HEK293 (cell line): ENCODE data around the gene KIF3B.

ENCODE experiments used
- IKZF3 ChIP-seq: fragments of 450-650 bp; IDR thresholded peaks from 2 replicates; pipeline ENCODE4 v1.5.0; 2018; ENCODE audit warnings: missing biosample characterization, mild to moderate bottlenecking, missing genetic modification characterization, moderate library complexity
- OVOL3 ChIP-seq: fragments of 450-650 bp; formaldehyde crosslinking; IDR thresholded peaks from 2 replicates; pipeline ENCODE4 v1.5.1; 2016; ENCODE audit warnings: missing biosample characterization, missing genetic modification characterization
- SP7 ChIP-seq: fragments of 450-650 bp; formaldehyde crosslinking; IDR thresholded peaks from 2 replicates; pipeline ENCODE4 v1.5.1; 2016; ENCODE audit warnings: missing biosample characterization, missing genetic modification characterization
- ZBTB20 ChIP-seq: fragments of 450-650 bp; formaldehyde crosslinking; IDR thresholded peaks from 2 replicates; pipeline ENCODE4 v1.5.1; 2016; ENCODE audit warnings: missing biosample characterization, missing genetic modification characterization
- ZFHX2 ChIP-seq: fragments of 450-650 bp; formaldehyde crosslinking; conservative IDR thresholded peaks from 2 replicates; pipeline ENCODE4 v1.5.1; 2016; ENCODE audit warnings: missing biosample characterization, missing genetic modification characterization
- ZFP41 ChIP-seq: fragments of 450-650 bp; formaldehyde crosslinking; IDR thresholded peaks from 2 replicates; pipeline ENCODE4 v1.5.1; 2016; ENCODE audit warnings: missing biosample characterization, missing genetic modification characterization, borderline replicate concordance
- ZIC2 ChIP-seq: fragments of 450-650 bp; formaldehyde crosslinking; IDR thresholded peaks from 2 replicates; pipeline ENCODE4 v1.5.1; 2016; ENCODE audit warnings: missing biosample characterization, missing genetic modification characterization
- ZNF140 ChIP-seq: fragments of 450-650 bp; formaldehyde crosslinking; IDR thresholded peaks from 2 replicates; pipeline ENCODE4 v1.5.1; 2016; ENCODE audit warnings: missing biosample characterization, missing genetic modification characterization
- ZNF23 ChIP-seq: fragments of 450-650 bp; formaldehyde crosslinking; IDR thresholded peaks from 2 replicates; pipeline ENCODE4 v1.5.1; 2016; ENCODE audit warnings: missing biosample characterization, missing genetic modification characterization, borderline replicate concordance
- ZNF311 ChIP-seq: fragments of 450-650 bp; formaldehyde crosslinking; IDR thresholded peaks from 2 replicates; pipeline ENCODE4 v1.5.1; 2017; ENCODE audit warnings: missing biosample characterization, missing genetic modification characterization, borderline replicate concordance
- ZNF335 ChIP-seq: fragments of 450-650 bp; formaldehyde crosslinking; conservative IDR thresholded peaks from 2 replicates; pipeline ENCODE4 v1.5.1; 2016; ENCODE audit warnings: missing biosample characterization, missing genetic modification characterization
- ZNF341 ChIP-seq: fragments of 450-650 bp; formaldehyde crosslinking; IDR thresholded peaks from 2 replicates; pipeline ENCODE4; 2016; ENCODE audit warnings: low read depth, missing biosample characterization, missing genetic modification characterization
- ZNF530 ChIP-seq: fragments of 450-650 bp; formaldehyde crosslinking; IDR thresholded peaks from 2 replicates; pipeline ENCODE4 v1.5.1; 2016; ENCODE audit warnings: low read depth, missing biosample characterization, missing genetic modification characterization
- TF ChIP-seq, protein P1 (sequence below): fragments of 450-650 bp; formaldehyde crosslinking; IDR thresholded peaks from 2 replicates; pipeline ENCODE4 v1.5.1; 2016; ENCODE audit warnings: missing biosample characterization, missing genetic modification characterization, low read depth
- TF ChIP-seq, protein P2 (sequence below): fragments of 450-650 bp; formaldehyde crosslinking; IDR thresholded peaks from 2 replicates; pipeline ENCODE4 v1.5.1; 2016; ENCODE audit warnings: missing biosample characterization, missing genetic modification characterization
- TF ChIP-seq, protein P3 (sequence below): fragments of 450-650 bp; IDR thresholded peaks from 2 replicates; pipeline ENCODE4 v1.5.1; 2018; ENCODE audit warnings: missing biosample characterization, mild to moderate bottlenecking, missing genetic modification characterization
- TF ChIP-seq, protein P4 (sequence below): fragments of 450-650 bp; formaldehyde crosslinking; optimal IDR thresholded peaks from 2 replicates; pipeline ENCODE3; 2016; ENCODE audit warnings: missing biosample characterization, mild to moderate bottlenecking, missing genetic modification characterization
- TF ChIP-seq, protein P5 (sequence below): fragments of 450-650 bp; formaldehyde crosslinking; IDR thresholded peaks from 2 replicates; pipeline ENCODE4 v1.5.1; 2016; ENCODE audit warnings: missing biosample characterization, missing genetic modification characterization
- TF ChIP-seq, protein P6 (sequence below): fragments of 450-650 bp; formaldehyde crosslinking; IDR thresholded peaks from 2 replicates; pipeline ENCODE4 v1.5.1; 2016; ENCODE audit warnings: missing biosample characterization, missing genetic modification characterization
- TF ChIP-seq, protein P7 (sequence below): fragments of 450-650 bp; formaldehyde crosslinking; IDR thresholded peaks from 2 replicates; pipeline ENCODE4 v1.5.1; 2016; ENCODE audit warnings: missing biosample characterization, missing genetic modification characterization

Gene KIF3B

DNA sequence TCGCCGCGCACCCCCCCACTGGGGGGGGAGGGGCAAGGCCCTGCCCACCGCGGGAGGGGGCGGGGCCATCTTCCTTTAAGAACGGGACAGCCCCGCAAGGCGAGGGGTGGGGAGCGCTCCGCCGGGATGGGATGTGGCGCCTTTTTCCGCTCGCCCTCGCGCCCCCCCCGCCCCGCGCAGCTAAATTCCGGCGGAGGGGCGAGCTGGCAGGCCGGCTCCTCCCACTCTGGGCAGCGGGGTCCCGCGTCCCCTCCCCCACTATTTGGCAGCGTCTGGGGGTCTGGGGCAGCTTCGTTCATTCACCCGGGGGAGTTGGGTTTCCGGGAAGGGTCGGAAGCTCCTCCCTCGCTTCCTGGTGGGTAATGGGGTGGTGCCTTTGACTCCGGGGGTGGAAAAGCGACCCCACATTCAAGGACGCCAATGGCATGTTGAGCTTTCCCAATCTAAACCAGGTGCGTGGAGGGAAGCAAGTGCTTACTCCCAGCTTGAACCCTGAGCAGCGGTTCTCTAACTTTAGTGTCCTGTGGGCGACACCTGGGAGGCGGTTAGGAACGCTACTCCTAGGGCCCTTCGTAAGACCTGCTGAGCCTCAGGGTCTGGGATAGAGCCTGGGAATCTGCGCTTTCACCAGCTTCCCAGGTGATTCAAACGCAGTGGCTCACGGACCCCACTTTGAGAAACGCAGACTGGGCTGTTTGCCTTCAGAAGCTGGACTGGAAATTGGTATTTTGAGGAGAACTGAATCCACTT, 81.6 kb downstream of the KIF3B start (continued):
- TF ChIP-seq, protein P1, sequence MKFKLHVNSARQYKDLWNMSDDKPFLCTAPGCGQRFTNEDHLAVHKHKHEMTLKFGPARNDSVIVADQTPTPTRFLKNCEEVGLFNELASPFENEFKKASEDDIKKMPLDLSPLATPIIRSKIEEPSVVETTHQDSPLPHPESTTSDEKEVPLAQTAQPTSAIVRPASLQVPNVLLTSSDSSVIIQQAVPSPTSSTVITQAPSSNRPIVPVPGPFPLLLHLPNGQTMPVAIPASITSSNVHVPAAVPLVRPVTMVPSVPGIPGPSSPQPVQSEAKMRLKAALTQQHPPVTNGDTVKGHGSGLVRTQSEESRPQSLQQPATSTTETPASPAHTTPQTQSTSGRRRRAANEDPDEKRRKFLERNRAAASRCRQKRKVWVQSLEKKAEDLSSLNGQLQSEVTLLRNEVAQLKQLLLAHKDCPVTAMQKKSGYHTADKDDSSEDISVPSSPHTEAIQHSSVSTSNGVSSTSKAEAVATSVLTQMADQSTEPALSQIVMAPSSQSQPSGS, result no peak
- TF ChIP-seq, protein P2, sequence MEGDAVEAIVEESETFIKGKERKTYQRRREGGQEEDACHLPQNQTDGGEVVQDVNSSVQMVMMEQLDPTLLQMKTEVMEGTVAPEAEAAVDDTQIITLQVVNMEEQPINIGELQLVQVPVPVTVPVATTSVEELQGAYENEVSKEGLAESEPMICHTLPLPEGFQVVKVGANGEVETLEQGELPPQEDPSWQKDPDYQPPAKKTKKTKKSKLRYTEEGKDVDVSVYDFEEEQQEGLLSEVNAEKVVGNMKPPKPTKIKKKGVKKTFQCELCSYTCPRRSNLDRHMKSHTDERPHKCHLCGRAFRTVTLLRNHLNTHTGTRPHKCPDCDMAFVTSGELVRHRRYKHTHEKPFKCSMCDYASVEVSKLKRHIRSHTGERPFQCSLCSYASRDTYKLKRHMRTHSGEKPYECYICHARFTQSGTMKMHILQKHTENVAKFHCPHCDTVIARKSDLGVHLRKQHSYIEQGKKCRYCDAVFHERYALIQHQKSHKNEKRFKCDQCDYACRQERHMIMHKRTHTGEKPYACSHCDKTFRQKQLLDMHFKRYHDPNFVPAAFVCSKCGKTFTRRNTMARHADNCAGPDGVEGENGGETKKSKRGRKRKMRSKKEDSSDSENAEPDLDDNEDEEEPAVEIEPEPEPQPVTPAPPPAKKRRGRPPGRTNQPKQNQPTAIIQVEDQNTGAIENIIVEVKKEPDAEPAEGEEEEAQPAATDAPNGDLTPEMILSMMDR (tag by site-specific recombination), result no peak
- TF ChIP-seq SP7 (tag by site-specific recombination) (peak; percentile 51), ZNF530 (tag by site-specific recombination) (no peak), ZFHX2 (peak; percentile 80), ZNF335 (tag by site-specific recombination) (peak; percentile 86), ZBTB20 (tag by site-specific recombination) (peak; percentile 89), ZNF311 (tag by site-specific recombination) (no peak), ZNF23 (no peak), ZFP41 (tag by site-specific recombination) (no peak), IKZF3 (tag by site-specific recombination) (peak; percentile 74), ZNF341 (tag by site-specific recombination) (peak; percentile 80), ZIC2 (tag by site-specific recombination) (peak; percentile 69), ZNF140 (tag by site-specific recombination) (no peak), OVOL3 (tag by site-specific recombination) (no peak)
- TF ChIP-seq, protein P3, sequence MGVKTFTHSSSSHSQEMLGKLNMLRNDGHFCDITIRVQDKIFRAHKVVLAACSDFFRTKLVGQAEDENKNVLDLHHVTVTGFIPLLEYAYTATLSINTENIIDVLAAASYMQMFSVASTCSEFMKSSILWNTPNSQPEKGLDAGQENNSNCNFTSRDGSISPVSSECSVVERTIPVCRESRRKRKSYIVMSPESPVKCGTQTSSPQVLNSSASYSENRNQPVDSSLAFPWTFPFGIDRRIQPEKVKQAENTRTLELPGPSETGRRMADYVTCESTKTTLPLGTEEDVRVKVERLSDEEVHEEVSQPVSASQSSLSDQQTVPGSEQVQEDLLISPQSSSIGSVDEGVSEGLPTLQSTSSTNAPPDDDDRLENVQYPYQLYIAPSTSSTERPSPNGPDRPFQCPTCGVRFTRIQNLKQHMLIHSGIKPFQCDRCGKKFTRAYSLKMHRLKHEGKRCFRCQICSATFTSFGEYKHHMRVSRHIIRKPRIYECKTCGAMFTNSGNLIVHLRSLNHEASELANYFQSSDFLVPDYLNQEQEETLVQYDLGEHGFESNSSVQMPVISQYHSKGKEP (tag by site-specific recombination), result no peak
- TF ChIP-seq, protein P4, sequence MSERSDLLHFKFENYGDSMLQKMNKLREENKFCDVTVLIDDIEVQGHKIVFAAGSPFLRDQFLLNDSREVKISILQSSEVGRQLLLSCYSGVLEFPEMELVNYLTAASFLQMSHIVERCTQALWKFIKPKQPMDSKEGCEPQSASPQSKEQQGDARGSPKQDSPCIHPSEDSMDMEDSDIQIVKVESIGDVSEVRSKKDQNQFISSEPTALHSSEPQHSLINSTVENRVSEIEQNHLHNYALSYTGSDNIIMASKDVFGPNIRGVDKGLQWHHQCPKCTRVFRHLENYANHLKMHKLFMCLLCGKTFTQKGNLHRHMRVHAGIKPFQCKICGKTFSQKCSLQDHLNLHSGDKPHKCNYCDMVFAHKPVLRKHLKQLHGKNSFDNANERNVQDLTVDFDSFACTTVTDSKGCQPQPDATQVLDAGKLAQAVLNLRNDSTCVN (tag by site-specific recombination), result peak; percentile 85
- TF ChIP-seq, protein P5, sequence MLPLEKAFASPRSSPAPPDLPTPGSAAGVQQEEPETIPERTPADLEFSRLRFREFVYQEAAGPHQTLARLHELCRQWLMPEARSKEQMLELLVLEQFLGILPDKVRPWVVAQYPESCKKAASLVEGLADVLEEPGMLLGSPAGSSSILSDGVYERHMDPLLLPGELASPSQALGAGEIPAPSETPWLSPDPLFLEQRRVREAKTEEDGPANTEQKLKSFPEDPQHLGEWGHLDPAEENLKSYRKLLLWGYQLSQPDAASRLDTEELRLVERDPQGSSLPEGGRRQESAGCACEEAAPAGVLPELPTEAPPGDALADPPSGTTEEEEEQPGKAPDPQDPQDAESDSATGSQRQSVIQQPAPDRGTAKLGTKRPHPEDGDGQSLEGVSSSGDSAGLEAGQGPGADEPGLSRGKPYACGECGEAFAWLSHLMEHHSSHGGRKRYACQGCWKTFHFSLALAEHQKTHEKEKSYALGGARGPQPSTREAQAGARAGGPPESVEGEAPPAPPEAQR (tag by site-specific recombination), result no peak
- TF ChIP-seq, protein P6, sequence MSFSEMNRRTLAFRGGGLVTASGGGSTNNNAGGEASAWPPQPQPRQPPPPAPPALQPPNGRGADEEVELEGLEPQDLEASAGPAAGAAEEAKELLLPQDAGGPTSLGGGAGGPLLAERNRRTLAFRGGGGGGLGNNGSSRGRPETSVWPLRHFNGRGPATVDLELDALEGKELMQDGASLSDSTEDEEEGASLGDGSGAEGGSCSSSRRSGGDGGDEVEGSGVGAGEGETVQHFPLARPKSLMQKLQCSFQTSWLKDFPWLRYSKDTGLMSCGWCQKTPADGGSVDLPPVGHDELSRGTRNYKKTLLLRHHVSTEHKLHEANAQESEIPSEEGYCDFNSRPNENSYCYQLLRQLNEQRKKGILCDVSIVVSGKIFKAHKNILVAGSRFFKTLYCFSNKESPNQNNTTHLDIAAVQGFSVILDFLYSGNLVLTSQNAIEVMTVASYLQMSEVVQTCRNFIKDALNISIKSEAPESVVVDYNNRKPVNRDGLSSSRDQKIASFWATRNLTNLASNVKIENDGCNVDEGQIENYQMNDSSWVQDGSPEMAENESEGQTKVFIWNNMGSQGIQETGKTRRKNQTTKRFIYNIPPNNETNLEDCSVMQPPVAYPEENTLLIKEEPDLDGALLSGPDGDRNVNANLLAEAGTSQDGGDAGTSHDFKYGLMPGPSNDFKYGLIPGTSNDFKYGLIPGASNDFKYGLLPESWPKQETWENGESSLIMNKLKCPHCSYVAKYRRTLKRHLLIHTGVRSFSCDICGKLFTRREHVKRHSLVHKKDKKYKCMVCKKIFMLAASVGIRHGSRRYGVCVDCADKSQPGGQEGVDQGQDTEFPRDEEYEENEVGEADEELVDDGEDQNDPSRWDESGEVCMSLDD (tag by site-specific recombination), result peak; percentile 52
- TF ChIP-seq, protein P7, sequence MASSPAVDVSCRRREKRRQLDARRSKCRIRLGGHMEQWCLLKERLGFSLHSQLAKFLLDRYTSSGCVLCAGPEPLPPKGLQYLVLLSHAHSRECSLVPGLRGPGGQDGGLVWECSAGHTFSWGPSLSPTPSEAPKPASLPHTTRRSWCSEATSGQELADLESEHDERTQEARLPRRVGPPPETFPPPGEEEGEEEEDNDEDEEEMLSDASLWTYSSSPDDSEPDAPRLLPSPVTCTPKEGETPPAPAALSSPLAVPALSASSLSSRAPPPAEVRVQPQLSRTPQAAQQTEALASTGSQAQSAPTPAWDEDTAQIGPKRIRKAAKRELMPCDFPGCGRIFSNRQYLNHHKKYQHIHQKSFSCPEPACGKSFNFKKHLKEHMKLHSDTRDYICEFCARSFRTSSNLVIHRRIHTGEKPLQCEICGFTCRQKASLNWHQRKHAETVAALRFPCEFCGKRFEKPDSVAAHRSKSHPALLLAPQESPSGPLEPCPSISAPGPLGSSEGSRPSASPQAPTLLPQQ (tag by site-specific recombination), result no peak
